Measurements from ENCODE around the gene SMAD5.

SMAD5 gene

DNA sequence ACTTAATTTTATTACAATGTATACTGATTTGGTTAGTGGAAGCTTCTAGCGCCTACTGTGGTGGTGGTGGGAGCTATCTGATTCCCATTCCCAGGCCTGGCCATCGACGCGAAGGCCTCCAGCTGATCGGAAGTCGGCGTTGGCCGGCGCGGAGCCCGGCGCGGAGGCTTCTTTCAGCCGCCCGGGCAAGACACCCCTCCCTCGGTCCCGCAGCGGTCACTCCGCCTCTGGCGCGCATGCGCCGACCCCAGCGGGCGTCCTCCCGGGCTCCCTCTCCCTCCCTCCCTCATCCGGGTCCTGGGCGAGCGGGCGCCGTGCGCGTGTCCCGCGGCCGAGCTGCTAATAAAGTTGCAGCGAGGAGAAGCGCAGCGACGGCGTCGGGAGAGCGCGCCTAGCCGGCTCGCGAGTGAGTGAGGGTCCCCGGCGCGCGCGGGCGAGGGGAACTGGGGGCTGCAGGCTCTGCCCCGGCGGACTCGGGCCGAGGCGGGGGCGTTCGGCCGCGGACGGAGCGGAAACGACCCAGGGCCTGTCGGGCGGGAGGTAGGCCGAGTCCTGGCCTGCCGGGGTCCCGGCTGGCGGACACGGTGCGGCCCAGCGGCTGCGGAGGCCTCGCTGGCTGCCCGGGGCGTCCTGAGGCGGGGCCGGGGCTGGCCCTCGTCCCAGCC is at the start of gene SMAD5:
TSS of gene SMAD5 (plus strand) at position 289 of the 665 bp plus-strand sequence. CDS start 20,916 bp downstream, outside the sequence.
- peak; percentile 70 for DNase-seq

DNA sequence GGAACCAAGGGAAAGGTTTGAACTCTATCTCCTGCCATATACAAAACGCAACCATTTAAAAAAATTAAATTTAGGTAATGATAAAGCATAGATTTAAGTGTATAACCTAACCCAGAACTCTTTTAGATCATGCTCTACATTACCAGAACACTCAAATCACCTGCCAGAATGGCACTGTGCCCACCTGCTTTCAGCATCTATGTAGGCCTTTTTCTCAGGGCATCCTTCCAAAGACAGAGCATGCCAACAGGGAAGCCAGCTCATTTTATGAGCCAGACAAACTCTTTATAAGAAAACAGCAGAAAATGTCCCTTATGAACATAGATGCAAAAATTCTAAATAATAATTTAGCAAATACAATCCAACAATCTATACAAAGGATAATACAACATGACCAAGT is 47.9 kb upstream of the SMAD5 start:
- DNase-seq: no peak

DNA sequence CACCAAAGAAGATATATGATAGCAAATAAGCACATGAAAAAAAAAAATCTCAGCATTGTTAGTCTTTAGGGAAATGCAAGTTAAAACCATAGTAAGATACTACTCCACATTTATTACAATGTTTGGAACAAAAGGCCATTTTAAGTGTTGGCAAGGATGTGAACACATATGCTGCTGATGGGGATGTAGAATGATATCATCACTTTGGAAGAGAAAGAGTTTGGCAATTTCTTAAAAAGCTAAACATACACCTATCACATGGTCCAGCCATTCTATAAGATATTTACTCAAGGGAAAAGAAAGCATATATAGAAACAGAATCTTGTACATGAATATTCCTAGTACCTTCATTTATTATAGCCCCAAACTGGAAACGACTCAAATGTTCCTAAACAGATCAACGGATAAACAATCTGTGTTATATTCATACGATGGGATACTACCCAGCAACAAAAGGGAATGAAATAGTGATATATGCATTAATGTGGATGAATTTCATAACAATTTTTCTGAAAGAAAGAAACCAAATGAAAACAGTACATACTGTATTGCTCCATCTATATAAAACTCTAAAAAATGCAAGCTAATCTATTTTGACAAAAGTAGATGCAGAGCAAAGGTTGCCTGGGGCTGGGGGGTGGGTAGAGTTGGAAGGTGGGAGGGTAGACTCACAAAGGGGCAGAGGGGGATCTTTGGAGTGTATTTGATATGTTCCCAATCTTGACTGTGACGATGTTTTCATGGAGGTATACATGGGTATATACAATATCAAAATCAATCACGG is 45.7 kb upstream of the SMAD5 start:
- no peak for DNase-seq

DNA sequence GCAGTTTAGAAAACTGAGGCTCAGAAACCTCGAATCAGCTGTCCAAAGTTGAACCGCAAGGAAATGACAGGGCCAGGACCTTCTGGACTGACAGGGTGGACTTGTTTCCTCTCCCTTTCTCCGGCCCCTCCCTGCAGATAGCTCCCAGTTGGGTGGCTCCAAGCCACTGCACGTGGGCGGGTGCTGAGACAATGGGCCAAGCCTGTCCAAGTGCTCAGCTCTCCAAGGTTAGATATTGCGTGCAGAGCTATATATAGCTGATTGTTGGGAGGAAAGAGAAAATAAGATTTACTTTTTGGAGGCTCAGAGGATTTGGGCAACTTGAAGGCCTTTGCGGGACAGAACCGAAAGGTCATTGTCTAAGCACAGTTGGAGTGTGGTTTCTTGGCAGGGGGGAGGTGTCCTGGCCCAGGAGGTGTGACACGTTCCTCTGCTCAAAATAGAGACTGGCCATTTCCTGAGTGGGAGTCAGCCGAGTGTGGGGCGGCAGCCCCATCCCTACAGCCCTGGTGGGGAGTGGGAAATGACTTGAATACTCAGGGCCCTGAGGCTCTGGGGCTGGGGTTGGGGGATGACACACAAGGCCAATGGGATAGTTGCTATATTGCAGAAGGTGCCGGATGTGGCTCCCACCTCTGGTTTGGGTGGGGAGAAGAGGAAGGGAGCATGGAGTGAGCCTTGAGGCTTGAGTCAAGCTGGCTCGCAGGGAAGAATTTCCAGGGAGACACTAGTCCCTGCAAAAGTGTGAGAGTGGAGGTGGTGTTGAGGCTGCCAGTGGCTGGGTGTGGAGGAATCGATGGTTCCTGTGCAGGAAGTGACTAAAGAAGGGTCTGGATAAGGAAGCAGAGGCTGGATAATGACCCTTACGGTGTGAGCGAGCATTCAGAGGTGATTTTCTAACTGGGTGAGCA is 44.4 kb upstream of the SMAD5 start:
- no peak for DNase-seq

DNA sequence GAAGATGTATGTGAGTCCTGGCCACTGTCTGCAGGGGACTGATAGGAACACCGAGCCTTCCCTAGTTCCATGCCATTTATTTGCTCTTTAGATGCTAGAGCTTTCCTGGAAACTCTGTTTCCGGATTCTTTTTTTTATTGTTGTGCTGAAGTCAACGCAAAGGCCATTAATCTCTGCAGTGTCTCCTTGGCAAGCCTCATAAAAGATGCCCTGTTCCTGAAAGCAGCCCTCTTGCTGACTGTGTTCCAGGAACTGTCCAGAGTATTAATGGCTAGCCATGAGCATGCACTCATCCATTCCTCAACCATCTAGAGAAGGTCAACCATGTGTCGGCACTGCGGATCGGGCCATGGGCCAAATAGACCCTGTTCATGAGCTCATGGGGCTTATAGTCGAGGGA is 42.9 kb upstream of the SMAD5 start:
- no peak for DNase-seq

DNA sequence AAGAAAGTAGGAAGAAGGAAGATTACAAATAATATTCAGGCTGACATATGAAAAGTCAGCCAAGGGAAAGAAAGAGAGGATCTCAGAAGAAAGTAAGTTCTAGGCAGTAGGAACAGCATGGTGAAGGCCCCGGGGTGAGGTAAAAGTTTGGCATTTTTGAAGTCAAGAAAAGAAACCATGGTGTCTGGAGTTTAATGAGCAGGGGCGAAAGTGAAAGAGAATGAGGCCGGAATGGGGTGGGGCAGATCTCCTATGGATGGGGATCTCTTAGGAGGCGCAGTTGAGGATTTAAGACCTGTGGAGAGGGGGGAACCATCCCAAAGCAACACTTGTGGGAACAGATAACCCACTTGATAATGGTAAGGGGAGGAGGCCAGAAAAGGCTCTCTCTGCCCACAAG is 42.3 kb upstream of the SMAD5 start:
- DNase-seq: no peak

DNA sequence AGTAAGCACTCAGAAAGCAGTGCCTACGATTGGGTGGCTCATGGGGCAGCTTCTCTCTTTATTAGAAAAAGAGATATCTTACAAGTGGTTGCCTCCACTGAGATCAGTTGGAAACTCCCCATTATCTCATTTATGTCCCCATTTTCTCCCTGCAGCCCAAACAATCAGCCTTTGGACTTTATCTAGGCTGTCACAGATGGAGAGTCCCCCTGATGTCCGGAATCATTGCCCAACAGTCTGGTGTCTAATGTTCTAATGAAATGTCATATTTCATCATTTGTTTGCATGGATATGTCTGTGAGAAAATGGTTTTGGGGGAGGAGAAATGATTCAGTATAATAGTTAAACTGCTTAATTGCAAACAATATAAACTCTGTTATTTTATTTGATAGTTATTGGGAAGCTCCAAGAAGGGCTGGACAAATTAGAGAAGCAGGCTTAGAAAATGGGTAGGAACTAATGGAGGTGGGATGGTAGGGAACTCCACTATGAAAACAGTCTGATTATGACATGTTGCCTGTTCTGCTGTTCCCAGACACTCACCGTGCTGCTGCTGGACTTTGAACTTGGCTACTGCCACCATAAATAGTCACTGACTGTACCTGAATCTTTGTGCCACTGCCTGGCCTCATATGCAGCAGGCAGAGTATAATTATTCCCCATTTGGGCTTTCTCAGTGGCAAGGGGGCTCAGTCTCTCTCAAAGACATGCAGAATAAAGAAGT is 38.3 kb upstream of the SMAD5 start:
- DNase-seq: no peak

DNA sequence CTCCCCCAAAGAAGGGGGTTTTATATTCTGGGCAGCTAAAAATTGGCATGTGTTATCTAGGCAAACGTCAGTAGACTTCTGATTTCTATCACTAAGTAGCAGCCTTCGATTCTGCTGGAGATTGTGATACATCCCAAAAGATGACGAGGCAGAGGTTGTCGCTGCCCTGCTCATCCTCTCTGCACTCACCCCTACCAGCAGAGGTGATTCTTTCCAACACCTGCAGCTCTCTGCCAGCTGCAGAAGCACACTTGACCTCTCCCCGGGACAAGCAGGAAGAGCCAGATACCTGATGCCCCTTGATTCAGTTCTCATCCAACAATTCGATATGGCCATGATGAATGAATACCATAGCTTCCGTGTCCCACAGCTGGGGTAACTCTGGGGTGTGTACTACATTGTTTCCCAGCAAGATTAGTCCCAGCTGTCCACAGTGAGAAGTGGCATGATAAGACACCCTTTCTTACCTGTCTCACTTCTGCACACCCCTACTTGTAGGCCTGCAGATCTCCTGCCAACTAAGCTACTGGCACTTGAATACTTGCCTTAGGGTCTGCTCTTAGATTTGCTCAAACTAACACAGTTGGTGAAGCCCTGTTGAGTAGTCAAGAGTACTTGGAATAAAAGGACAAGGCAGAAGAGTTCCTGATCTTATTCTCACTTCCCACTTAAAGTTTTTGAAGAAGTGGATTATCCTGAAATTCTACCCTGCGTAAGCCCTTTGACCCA is 37.6 kb upstream of the SMAD5 start:
- DNase-seq: no peak

DNA sequence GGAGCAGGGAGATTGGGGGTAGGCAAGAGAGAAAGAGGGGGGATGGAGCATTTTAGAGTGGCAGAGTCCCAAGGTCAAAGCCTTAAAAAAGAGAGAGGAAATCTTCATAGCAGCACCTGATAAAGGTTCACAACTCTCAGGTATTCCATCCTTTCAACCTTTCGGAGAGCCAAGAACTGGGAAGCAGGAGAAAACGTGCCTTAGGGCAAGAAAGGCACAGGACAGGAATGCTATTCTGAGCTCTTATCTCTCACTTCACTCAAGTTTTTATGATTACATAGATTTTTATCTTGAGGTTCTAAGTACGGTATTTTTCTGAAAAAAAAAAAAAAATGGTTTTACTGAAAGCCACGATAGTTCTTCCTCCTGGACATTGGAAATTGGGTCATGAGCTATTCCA is 34.5 kb upstream of the SMAD5 start:
- DNase-seq: no peak

DNA sequence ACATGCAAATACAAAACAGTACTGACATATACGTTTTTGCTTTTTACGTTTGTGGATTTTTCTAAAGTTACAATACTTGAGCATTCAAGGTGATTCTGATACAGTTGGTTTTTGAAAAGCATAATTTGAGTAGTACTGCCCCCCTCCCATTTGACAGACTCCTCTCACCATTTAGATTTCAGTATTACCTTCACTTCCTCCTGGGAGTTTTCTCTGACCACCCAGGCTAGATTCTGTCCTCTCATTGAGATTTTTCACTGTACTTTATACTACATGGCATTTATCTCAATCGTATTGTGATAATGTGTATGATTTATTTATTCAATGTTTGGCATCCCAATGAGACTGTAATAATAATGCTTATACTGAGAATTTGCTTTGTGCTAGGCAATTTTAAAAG is 32.8 kb upstream of the SMAD5 start:
- DNase-seq: no peak

DNA sequence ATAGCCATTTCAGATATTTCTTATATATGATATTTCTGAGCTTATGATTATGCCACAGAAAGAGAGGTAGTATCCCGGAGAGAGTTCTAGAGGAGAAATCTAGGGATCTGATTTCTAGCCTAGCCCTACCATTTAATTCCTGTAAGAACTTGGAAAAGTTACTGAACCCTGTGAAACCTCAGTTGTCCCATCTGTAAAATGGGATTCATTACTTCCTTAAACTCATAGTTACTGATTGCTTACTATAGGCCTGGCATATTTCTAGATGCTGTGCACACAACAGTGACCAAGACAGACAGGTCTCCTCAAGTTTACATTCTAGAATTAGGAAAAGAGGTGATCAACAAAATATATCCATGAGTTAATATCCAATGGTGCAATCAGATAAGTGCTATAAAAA is 30.8 kb upstream of the SMAD5 start:
- DNase-seq: no peak

DNA sequence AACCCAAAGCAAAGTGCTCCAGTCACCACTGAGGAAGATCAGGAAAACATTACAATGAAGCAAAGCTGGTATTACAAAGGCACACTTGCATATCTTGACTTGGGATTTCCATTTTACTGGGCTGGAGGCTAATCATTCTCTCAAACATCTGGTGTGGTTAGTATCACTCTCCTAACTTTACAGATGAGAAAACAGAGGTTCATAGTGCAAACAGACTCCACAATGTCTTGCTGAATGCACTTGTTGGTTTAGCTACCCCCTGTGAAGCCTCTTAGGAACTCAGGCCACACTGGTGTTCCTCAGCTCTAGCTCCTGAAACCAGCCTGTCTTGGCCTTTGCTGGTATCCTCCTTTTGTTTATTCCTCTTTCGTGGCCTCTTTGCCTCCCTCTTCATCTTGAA is 29.5 kb upstream of the SMAD5 start:
- DNase-seq: no peak

DNA sequence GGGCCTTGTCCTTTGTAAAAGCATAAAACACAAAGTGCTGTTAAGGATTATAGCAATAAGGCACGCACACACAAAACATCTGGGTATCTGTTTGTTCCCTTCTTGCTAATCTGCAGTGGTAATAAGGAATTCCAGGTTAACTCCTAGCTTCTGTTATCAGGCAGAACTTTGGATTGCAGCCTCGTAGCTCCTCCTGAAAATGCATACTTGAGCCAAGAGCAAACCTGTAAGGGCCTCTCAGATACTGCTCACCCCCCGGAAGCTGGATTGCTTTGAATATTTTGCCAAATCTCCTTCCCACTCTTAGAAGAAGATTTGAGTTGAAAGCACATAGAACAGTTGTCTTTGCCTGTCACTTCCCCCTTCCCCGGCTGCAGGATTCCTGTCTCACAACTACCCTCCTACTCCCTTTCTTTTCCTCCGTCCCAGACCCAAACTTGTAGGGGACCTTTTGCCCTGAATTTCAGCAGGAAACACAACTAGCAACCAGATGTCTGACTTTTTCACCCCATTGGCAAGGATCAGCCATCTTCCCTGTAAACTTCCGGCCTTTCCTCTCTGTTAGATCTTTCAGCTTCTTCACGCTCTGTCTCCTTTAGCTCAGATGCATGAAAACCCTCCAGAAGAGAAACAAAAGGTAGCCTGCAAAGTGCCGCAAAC is 28.2 kb upstream of the SMAD5 start:
- DNase-seq: no peak

DNA sequence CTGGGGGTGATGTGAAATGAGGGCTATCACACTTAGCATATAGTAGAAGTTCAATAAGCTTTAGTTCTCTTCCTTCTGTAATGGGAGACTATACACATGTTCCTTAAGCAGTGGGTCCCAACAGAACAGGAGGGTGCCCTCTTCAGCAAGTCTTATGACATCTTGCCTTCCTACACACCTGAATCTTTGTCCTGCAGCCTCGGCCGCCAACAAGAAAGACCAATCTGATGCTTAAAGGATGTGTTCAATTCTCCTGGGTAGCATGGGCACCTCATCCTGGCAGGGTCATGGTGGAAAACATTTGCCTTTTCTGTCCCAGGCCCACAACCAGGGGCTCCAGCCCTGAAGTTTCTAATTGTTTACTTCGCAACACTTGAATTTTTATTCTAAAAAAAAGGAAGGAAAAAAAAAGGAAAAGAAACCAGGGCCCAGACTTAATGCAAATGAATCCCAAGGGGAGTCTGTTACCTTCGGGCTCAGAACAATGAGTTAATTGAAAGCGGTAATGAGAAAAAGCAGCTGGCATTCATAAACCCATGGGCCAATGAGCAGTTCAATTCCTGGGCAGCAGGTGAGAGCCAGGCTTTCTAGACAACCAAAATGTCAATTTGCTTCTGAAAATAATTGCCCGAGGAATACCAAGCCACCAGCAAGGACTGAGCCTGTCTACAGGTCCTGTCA is 26.2 kb upstream of the SMAD5 start:
- DNase-seq: no peak

DNA sequence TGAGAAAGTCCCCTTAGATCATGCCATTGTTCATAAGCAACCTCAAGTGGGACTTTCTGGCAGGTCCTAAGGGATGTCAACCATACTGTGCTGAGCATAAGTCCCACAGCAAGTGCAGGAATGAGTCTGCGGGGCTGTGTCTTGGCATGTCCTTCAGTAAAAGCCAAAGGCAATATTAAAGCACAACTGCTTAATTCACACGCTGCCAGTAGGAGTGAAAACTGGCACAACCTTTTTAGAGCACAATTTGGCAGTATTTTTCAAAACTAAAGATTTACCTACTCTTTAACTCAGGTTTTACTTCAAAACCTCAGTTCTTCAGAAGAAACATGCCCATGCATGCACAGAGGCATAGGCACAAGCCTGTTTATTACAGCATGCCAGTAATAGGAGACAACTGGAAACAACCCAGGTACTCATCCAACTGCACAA is 24.4 kb upstream of the SMAD5 start:
- DNase-seq: no peak

DNA sequence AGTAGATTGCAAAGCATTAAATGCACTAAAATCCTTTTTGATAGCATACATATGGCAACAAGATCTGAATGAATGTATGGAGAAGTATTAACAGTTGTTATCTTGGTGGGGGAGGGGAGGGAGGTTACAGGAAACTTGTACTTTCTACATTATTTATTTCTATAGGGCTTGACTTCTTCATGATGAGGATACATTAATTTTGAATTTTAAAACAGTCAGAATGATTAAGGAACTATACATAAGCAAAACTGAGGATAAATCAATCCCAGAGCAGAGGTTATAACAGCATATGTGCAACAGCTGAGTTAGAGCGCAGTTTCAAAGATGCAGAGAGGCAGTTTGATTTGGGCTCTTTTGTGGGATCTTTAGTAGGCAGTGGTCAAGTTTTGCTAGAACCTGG is 23.9 kb upstream of the SMAD5 start:
- no peak for DNase-seq

DNA sequence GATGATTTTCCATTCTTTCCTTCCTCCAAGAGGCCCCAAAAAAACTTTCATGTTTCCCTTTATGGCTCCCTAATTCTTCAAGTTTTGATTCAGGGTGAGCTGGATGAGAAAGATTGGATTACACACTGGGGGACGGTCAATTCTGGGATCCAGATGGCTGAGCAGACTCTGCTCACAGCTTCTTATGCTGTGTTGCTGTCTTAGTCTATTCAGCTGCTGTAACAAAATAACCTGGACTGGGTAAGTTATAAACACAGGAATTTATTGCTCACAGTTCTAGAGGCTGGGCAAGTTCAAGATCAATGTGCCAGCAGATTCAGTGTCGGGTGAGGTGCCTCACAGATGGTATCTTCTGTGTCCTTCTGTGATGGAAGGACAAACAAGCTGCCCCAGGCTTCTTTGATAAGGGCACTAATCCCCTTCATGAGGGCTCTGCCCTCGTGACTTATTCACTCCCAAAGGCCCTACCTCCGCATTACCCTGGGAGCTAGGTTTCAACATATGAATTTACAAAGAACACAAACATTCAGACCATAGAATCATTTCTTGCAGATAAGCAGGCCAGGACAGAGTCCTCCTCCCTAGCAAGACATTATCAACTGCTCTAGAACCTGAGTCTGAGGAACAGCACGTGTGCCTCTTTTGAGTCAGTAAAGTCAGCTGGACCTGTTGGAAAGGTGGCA is 23.1 kb upstream of the SMAD5 start:
- no peak for DNase-seq

DNA sequence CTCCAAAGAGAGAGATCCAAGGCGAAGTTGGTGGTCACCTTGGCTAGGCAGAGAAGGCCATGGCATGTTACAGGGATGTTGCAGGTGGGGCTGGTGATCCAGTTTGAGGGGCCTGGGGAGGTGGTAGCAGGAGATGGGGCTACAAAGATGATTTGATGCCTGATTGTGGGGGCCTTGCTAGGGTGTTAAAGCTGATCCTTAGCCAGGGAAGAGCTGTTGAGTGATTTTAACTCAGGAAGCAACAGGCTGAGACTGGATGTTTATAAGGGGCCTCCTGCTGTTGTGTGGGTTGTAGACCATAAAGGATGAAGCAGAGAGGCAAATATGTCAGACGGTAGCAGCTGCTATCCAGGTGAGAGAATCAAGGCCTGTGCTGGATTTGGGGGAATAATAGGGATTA is 19.0 kb upstream of the SMAD5 start:
- DNase-seq: no peak

DNA sequence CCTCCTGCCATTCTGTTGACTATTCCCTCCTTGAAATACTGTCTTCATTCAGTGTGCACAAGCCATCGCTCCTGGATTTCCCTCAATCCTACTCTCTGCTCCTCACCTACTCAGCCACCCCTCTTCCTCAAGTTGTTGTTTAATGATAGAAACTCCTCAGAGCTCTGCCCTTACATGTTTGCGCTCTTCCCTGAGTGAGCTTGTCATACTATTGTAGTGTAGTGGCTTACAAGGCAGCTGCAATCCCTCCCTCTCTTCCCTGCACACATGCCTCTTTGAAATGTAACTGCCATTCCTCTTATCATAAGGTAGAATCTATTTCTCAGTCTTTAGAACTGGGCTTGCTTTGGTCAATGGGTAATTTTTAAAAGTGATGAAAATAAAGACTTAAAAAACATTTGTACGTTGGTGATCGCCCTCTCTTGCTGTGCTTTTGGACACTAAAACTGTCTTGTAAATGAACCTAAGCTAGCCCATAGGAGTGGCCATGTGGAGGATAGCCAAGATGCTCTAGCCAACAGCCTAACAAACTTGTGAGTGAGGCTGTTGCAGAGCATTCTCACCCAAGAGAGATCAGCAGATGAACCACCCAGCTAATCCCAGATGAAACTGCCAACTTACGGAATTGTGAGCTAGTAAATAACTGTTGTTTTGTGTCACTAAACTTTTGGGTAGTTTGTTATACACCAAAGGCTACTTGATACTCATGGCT is 18.1 kb upstream of the SMAD5 start:
- no peak for DNase-seq

All from activated effector memory CD4-positive, alpha-beta T cell treated with Interleukin-2 at 50 U/mL for 16 hours (primary cell).